Measurements from ENCODE around the gene DYNLT4.

- TF ChIP-seq CTCF (optimal IDR thresholded peaks at IDR 0.05 in 1 of 3, IDR thresholded peaks at IDR 0.05 in 1 of 3, conservative IDR thresholded peaks at IDR 0.05 in 1 of 3; ENCODE audit: extremely low read depth in 1 of 3, insufficient read depth in 2 of 3, low read length in 3 of 3) (no peak), EZH2 (IDR thresholded peaks at IDR 0.05; ENCODE audit: low read length) (no peak)
These were observed 20.2 kb downstream of the DYNLT4 start for GRCh38 chr1:44786841-44787426.
